Parathyroid adenoma (tissue), 2 donors: ENCODE results near the gene IFI27.

Experiments used
- H2AFZ ChIP-seq: fragments of 300-600 bp; sonication (generic); one replicate; pipeline ENCODE4 v1.7.0; 2017; ENCODE audit warnings: antibody characterized with exemption, mild to moderate bottlenecking
- H3K27ac ChIP-seq: fragments of 300-600 bp; sonication (generic); one replicate; pipeline ENCODE4 v1.7.0; 2017
- H3K27me3 ChIP-seq: fragments of 300-600 bp; sonication (generic); one replicate; pipeline ENCODE4 v1.7.0; 2017; ENCODE audit warnings: low read length; ENCODE audit not compliant: control insufficient read depth, insufficient read depth
- H3K36me3 ChIP-seq: fragments of 300-600 bp; sonication (generic); one replicate; pipeline ENCODE4 v1.7.0; 2017; ENCODE audit warnings: low read length; ENCODE audit not compliant: control insufficient read depth, insufficient read depth
- H3K4me1 ChIP-seq: fragments of 300-600 bp; sonication (generic); one replicate; pipeline ENCODE4 v1.7.0; 2017; ENCODE audit warnings: control low read depth
- H3K4me2 ChIP-seq: fragments of 300-600 bp; sonication (generic); one replicate; pipeline ENCODE4 v1.7.0; 2017; ENCODE audit warnings: low read length
- H3K4me3 ChIP-seq: fragments of 300-600 bp; sonication (generic); one replicate; pipeline ENCODE4 v1.7.0; 2017; ENCODE audit warnings: low read depth, low read length
- H3K79me2 ChIP-seq: fragments of 300-600 bp; sonication (generic); one replicate; pipeline ENCODE4 v1.7.0; 2017; ENCODE audit warnings: control low read depth
- H3K9ac ChIP-seq: fragments of 300-600 bp; sonication (generic); one replicate; pipeline ENCODE4 v1.7.0; 2017; ENCODE audit warnings: mild to moderate bottlenecking
- H3K9me3 ChIP-seq: fragments of 300-600 bp; sonication (generic); one replicate; pipeline ENCODE4 v1.7.0; 2017; ENCODE audit warnings: low read length; ENCODE audit not compliant: control insufficient read depth
- TF ChIP-seq, protein P1 (sequence below): fragments of 300-600 bp; sonication (generic); IDR thresholded peaks from one replicate; pipeline ENCODE4 v1.7.0; 2017; ENCODE audit warnings: antibody characterized with exemption, mild to moderate bottlenecking
- donor health status: primary hyperparathyroidism.

IFI27 gene

DNA sequence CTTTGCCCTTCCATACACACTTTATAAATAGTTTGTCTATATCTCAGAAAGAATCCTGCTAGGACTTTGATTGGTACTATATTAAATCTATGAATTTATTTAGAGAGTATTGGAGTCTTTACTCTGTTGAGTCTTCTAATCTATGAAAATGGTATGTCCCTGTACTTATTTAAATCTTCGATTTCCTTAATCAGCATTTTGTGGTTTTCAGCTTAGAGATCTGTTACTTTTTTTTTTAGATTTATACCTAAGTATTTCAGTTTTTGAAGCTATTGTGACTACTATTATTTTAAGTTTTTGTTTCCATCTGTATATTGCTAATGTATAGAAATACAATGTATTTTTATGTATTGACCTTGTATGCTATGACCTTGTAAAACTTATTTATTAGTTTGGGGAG, 32.3 kb downstream of the IFI27 start:
- Histone ChIP-seq H3K4me3 (no peak overlapping the region), H3K27me3 (no peaks in the 10 kb centered on the region), H3K27ac (no peak overlapping the region), H3K4me1 (no peaks in the 10 kb centered on the region), H2AFZ (no peak overlapping the region), H3K9me3 (no peaks in the 10 kb centered on the region), H3K36me3 (no peaks in the 10 kb centered on the region), H3K79me2 (no peaks in the 10 kb centered on the region), H3K9ac (no peak overlapping the region), H3K4me2 (no peak overlapping the region)
- TF ChIP-seq, protein P1, sequence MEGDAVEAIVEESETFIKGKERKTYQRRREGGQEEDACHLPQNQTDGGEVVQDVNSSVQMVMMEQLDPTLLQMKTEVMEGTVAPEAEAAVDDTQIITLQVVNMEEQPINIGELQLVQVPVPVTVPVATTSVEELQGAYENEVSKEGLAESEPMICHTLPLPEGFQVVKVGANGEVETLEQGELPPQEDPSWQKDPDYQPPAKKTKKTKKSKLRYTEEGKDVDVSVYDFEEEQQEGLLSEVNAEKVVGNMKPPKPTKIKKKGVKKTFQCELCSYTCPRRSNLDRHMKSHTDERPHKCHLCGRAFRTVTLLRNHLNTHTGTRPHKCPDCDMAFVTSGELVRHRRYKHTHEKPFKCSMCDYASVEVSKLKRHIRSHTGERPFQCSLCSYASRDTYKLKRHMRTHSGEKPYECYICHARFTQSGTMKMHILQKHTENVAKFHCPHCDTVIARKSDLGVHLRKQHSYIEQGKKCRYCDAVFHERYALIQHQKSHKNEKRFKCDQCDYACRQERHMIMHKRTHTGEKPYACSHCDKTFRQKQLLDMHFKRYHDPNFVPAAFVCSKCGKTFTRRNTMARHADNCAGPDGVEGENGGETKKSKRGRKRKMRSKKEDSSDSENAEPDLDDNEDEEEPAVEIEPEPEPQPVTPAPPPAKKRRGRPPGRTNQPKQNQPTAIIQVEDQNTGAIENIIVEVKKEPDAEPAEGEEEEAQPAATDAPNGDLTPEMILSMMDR = no peak

DNA sequence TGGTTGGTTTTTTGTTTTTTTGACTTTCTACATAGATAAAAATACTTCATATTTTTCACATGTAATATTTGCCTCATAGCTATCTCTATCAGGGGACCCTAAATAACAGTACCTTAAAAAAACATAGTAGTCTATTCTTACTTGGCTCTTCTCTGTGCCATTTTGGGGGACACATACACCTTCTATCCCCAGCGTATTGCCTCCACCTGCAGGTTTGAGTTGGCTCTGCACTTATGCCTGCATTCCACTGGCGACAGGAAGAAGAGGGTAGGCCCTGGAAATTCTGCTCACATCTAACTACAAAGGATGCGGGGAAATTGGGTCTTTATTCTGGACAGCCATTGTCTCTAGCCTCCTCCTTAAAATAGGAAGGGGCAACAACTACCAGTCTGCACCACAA, 32.7 kb downstream of the IFI27 start:
- Histone ChIP-seq H3K79me2 (no peaks in the 10 kb centered on the region), H3K9ac (no peak overlapping the region), H3K4me1 (no peaks in the 10 kb centered on the region), H3K27me3 (no peaks in the 10 kb centered on the region), H3K27ac (no peak overlapping the region), H3K4me3 (no peak overlapping the region), H3K9me3 (no peaks in the 10 kb centered on the region), H3K4me2 (no peak overlapping the region), H2AFZ (no peak overlapping the region), H3K36me3 (no peaks in the 10 kb centered on the region)
- TF ChIP-seq, protein P1 = peak; percentile 24

DNA sequence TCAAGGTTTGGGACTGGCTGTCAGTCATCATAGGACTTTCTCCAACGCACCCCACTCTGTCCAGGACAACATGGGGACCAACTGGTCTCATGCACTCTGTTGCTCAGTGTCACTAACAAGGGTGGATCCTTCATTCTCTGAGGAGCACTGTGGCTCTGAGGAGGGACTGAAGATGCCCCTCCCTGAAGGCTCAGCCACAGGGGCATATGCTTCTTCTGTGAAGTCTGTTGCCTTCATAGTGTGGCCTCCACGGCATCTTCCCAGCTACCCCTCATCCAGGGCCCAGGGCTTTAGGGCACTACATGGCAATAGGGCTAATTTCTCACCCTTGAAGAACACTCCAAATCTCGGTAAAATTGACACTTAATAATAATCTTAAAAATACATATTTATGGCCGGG, 33.2 kb downstream of the IFI27 start:
- Histone ChIP-seq H2AFZ (no peak overlapping the region), H3K27ac (no peak overlapping the region), H3K9ac (no peak overlapping the region), H3K4me3 (no peak overlapping the region), H3K36me3 (no peaks in the 10 kb centered on the region), H3K79me2 (no peaks in the 10 kb centered on the region), H3K27me3 (no peaks in the 10 kb centered on the region), H3K9me3 (no peaks in the 10 kb centered on the region), H3K4me1 (no peaks in the 10 kb centered on the region), H3K4me2 (no peak overlapping the region)
- TF ChIP-seq, protein P1 = no peak

DNA sequence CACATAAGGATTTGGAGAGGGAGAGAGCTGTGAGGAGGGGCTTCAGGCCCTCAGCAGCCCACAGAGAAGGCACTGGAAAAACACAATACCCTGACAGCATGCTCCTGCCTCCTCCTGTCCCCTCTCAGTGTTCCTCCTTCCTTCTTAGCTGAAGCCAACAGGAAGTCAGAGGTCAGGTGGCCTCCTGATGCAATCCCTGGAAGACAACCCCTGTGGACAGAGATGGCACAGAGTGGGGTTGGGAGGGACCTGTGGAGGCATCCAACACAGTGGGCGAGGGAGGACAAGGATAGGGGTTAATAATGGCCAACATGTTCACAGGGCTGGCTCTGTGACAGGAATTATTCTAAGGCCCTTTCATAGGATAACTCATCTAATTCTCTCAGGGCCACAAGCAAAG, 34.2 kb downstream of the IFI27 start:
- TF ChIP-seq, protein P1 = no peak
- Histone ChIP-seq H3K9me3 (no peaks in the 10 kb centered on the region), H3K4me3 (no peak overlapping the region)

DNA sequence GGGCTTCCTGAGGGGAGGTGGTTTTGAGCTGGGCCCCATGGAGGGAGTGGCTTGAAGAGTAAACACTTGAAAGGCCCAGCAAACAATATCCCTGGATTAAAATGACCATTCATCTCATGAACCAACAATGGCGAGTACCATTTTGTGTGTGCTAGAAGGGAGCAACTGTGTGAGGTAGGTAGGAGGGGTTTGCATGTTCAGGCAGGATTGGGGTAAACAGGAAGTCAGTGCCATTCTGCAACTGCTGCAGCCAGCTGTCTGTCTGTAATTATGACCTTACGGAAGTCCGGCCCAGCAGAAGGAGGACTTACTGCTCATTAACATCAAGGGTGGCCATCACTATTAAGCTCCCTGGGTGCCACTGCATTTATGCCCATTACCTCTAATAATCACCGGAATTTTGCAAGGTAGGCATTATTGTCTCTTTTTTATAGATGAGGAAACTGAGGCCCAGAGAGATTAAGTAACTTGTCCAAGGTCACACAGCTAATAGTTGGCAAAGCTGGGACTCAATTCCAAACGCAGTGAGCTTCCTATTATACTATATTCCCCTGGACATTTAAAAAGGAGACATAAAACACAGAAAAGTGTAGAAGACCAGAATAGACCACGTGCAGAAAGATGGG, 35.5 kb downstream of the IFI27 start:
- Histone ChIP-seq H3K27me3 (no peaks in the 10 kb centered on the region), H3K79me2 (no peaks in the 10 kb centered on the region), H3K9me3 (no peaks in the 10 kb centered on the region), H3K9ac (no peak overlapping the region), H3K27ac (no peak overlapping the region), H3K4me1 (no peaks in the 10 kb centered on the region), H3K36me3 (no peaks in the 10 kb centered on the region), H3K4me2 (no peak overlapping the region), H2AFZ (no peak overlapping the region), H3K4me3 (no peak overlapping the region)
- TF ChIP-seq, protein P1 = no peak

More for the DNA sequence above, 34.2 kb downstream of the IFI27 start:
- no peak overlapping the region for H3K9ac ChIP-seq
- H3K27ac ChIP-seq = no peak overlapping the region
- H3K79me2 ChIP-seq = no peaks in the 10 kb centered on the region
- no peaks in the 10 kb centered on the region for H3K36me3 ChIP-seq
- H3K27me3 ChIP-seq = no peaks in the 10 kb centered on the region
- H2AFZ ChIP-seq = no peak overlapping the region
- H3K4me1 ChIP-seq = no peaks in the 10 kb centered on the region
- H3K4me2 ChIP-seq = no peak overlapping the region
